HL-60 (cell line): ENCODE measurements around the gene CHRNA1.

Experiments
- DNase-seq, 2 experiments: peaks; one replicate each; pipeline ENCODE4 v3.0.0-alpha.2; 2010 to 2020; ENCODE audit warnings: low read depth in 1 of 2, low spot score in 1 of 2
- H3K27ac ChIP-seq: fragments of 250-450 bp; sonication (Bioruptor Pico); replicated peaks from 2 replicates; pipeline ENCODE4 v1.5.1; 2020; ENCODE audit warnings: mild to moderate bottlenecking, moderate library complexity
- H3K27me3 ChIP-seq: fragments of 250-450 bp; sonication (Bioruptor Pico); 2 replicates; pipeline ENCODE4 v1.5.1; 2021; ENCODE audit warnings: mild to moderate bottlenecking, moderate library complexity; ENCODE audit not compliant: insufficient read depth, poor library complexity, severe bottlenecking
- H3K4me3 ChIP-seq: replicated peaks from 2 replicates; pipeline ENCODE4 v1.5.1; 2011; ENCODE audit warnings: mild to moderate bottlenecking, control low read depth, low read length; ENCODE audit not compliant: insufficient read depth
- CTCF ChIP-seq: IDR thresholded peaks from one replicate; pipeline ENCODE4 v1.5.1; 2011; ENCODE audit warnings: low read length, control low read depth, inconsistent platforms; ENCODE audit not compliant: insufficient read depth
- GABPA ChIP-seq: IDR thresholded peaks from 2 replicates; pipeline ENCODE4 v1.6.1; 2012; ENCODE audit warnings: low read depth
- POLR2AphosphoS5 ChIP-seq: IDR thresholded peaks from 2 replicates; pipeline ENCODE4 v1.6.1; 2012; ENCODE audit warnings: low read depth
- SPI1 ChIP-seq: IDR thresholded peaks from 2 replicates; pipeline ENCODE4 v1.6.1; 2012; ENCODE audit warnings: low read depth, mild to moderate bottlenecking, borderline replicate concordance
- TF ChIP-seq, protein P1 (sequence below): IDR thresholded peaks from 2 replicates; pipeline ENCODE4 v1.6.1; 2012; ENCODE audit warnings: low read depth; ENCODE audit not compliant: insufficient replicate concordance

CHRNA1 gene

DNA sequence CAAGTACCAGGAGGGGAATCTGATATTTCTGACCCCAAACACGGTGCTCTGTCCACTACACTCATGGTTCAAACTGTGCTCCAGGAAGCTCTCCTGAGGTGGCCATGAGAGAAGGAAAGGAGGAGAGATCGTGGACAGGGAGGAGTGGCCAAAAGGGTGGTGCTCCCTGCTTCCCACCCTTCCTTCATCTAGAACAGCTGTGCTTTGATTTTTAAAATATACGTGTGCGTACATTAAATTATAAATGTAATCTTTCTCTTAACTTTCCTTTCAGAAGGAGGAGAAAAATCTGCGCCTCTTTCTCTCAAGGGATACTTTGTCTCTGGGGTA lies 8.2 kb upstream of the CHRNA1 start:
- no peak overlapping the region for H3K4me3 ChIP-seq
- H3K27me3 ChIP-seq, result no peaks in the 10 kb centered on the region
- H3K27ac ChIP-seq, result no peak overlapping the region
- DNase-seq, result no peak
- TF ChIP-seq CTCF (no peak), SPI1 (no peak), POLR2AphosphoS5 (no peak), GABPA (no peak)
- TF ChIP-seq, protein P1, sequence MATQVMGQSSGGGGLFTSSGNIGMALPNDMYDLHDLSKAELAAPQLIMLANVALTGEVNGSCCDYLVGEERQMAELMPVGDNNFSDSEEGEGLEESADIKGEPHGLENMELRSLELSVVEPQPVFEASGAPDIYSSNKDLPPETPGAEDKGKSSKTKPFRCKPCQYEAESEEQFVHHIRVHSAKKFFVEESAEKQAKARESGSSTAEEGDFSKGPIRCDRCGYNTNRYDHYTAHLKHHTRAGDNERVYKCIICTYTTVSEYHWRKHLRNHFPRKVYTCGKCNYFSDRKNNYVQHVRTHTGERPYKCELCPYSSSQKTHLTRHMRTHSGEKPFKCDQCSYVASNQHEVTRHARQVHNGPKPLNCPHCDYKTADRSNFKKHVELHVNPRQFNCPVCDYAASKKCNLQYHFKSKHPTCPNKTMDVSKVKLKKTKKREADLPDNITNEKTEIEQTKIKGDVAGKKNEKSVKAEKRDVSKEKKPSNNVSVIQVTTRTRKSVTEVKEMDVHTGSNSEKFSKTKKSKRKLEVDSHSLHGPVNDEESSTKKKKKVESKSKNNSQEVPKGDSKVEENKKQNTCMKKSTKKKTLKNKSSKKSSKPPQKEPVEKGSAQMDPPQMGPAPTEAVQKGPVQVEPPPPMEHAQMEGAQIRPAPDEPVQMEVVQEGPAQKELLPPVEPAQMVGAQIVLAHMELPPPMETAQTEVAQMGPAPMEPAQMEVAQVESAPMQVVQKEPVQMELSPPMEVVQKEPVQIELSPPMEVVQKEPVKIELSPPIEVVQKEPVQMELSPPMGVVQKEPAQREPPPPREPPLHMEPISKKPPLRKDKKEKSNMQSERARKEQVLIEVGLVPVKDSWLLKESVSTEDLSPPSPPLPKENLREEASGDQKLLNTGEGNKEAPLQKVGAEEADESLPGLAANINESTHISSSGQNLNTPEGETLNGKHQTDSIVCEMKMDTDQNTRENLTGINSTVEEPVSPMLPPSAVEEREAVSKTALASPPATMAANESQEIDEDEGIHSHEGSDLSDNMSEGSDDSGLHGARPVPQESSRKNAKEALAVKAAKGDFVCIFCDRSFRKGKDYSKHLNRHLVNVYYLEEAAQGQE, result no peak

DNA sequence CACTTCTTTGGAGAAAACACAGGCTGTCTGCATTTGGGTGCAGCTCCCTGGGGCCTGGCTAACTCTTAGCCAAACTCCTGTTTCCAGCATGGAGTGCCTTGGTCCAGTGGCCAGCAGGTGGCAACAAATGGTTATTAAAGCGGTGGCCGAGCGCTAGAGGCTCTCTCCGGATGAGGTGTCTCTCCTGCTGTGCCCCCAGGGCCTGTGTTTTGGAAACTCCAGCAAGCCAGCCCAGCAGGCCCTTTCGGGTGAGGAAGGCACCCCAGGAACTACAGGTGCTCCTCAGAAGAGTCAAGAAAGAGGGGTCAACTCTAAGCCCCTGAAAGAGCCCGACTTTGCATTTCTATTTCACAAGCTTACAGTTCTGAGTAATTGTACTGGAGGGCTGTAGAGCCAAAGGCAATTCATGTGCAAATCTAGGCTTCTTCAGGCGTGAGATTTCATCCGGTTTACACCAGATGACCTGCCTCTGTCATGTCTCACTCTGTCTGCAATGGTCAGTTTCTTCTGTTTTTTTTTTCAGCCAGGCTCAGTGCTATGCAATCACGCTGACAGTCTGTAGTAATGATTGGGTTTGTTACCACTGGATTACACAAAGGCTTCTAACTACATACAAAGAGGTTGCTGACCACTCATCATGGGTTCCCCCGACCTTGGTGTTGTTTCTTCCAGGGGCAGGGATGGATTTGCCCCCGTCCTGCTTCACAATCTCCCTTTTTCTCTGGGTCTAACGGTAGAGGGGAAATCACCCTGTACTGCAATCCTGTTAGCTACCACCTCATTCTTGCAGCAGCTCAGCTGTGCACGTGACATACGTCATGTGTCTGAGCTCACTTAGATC lies 7.6 kb upstream of the CHRNA1 start:
- Histone ChIP-seq H3K4me3 (no peak overlapping the region), H3K27me3 (no peaks in the 10 kb centered on the region), H3K27ac (no peak overlapping the region)
- TF ChIP-seq CTCF (peak; percentile 39), POLR2AphosphoS5 (no peak)
- DNase-seq, result peak in 1 of 2 experiments; percentile 33

DNA sequence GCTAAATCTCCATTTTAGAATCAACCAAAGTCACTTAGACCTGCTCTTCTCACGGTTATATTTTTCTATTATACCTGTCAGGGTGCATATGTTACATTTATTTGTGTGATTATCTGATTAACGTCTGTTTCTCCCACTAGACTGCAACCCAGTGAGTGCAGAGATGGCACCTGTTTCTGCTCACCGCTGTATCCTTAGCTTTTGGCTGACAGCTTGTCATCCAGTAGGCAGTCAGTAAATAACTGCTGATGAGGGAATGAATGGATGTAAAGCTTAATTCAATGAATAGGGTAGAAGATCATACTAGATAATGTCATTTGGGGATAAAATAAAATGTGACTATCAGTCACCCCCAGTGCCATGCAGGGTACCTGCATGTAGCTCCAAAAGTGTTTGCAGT lies 6.9 kb upstream of the CHRNA1 start:
- no peak for DNase-seq
- Histone ChIP-seq H3K27me3 (no peaks in the 10 kb centered on the region), H3K27ac (no peak overlapping the region), H3K4me3 (no peak overlapping the region)
- no peak for TF ChIP-seq CTCF
- TF ChIP-seq, protein P1, result no peak

DNA sequence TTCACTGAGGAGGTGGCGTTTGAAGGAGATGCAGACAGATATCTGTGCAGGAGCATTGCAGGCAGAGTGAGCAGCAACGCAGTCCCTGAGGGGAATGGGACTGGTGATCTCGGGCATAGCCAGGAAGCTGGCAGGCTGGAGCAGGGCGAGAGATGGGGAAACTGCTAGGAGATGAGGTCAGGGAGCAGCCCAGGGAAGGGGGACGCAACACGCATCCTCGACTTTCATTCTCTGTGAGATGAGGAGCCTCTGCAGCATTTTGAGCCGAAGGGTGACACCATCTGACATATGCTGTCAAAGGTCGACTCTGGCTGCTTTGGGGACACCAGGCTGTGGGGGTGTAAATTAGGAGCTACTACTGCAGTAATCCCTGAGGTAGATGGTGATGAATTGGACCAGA lies 4.3 kb upstream of the CHRNA1 start:
- Histone ChIP-seq H3K27ac (no peak overlapping the region), H3K4me3 (no peak overlapping the region), H3K27me3 (peaks cover 4% of the 10 kb centered on the region)
- TF ChIP-seq SPI1, result no peak
- no peak for TF ChIP-seq POLR2AphosphoS5
- no peak for TF ChIP-seq CTCF
- TF ChIP-seq, protein P1, result no peak
- no peak for DNase-seq
